ENCODE data around the gene PRKCE. TPM values are rescaled to one million over a fixed set of nuclear protein-coding genes. Genes with fewer than 3 reads are reported as not detected.

PRKCE gene
- total RNA-seq, 1 experiment from 2014 or later = 14.8 TPM

- no peaks in the 10 kb centered on the region for H3K79me2 ChIP-seq (ENCODE audit: insufficient read depth, low read length)
- ATAC-seq = no peak
- no peaks in the 10 kb centered on the region for H3K9me2 ChIP-seq (ENCODE audit: insufficient read depth)
- intact Hi-C loops (cut with micrococcal nuclease) = no loop called here
- DNase-seq (ENCODE audit: low read depth, low spot score) = no peak
- ChIA-PET POLR2A (no interaction called here), RAD21 (ENCODE audit: low non-redundant PET in 1 of 2, low total read pairs in 2 of 2, uncharacterized antibody in 2 of 2, unreplicated experiment in 2 of 2) (no interaction called here), CTCF (no interaction called here)
- no peaks in the 10 kb centered on the region for H3K4me1 ChIP-seq (ENCODE audit: control insufficient read depth in 1 of 2, insufficient read depth in 2 of 2, low read length in 2 of 2)
- no TSS peak for BruUV-seq (replicated peaks)
- H4K20me1 ChIP-seq (ENCODE audit: insufficient read depth) = no peaks in the 10 kb centered on the region
- H3K4me2 ChIP-seq (ENCODE audit: low read length) = no peak overlapping the region
- H3K9me3 ChIP-seq (ENCODE audit: control insufficient read depth in 1 of 2, insufficient read depth in 1 of 2, low read depth in 1 of 2, low read length in 2 of 2) = peaks cover 9 to 13% of the 10 kb centered on the region in 2 experiments; a peak in 2 of 4 replicates
- no peak overlapping the region for H3K27ac ChIP-seq (ENCODE audit: low read depth, low read length)
- H3K4me3 ChIP-seq (replicated peaks in 1 of 2; ENCODE audit: low read depth in 1 of 2, low read length in 2 of 2) = no peak overlapping the region
- H3K36me3 ChIP-seq (ENCODE audit: control insufficient read depth in 1 of 2, insufficient read depth in 2 of 2, low read length in 2 of 2) = no peaks in the 10 kb centered on the region
- no peak for TF ChIP-seq REST (IDR thresholded peaks at IDR 0.05; ENCODE audit: low read depth)
- no peaks in the 10 kb centered on the region for H3K27me3 ChIP-seq (ENCODE audit: insufficient read depth, low read length)
- H2AFZ ChIP-seq (ENCODE audit: low read depth, low read length, poor library complexity, severe bottlenecking) = no peak overlapping the region
- H3K9ac ChIP-seq (ENCODE audit: low read length) = no peak overlapping the region
These were observed 183.4 kb downstream of the PRKCE start for GRCh38 chr2:45834858-45835257.

- ChIA-PET POLR2A (no interaction called here), RAD21 (ENCODE audit: low non-redundant PET in 1 of 2, low total read pairs in 2 of 2, uncharacterized antibody in 2 of 2, unreplicated experiment in 2 of 2) (no interaction called here), CTCF (no interaction called here)
- H3K27me3 ChIP-seq (ENCODE audit: insufficient read depth, low read length) = no peaks in the 10 kb centered on the region
- H3K36me3 ChIP-seq (ENCODE audit: control insufficient read depth in 1 of 2, insufficient read depth in 2 of 2, low read length in 2 of 2) = no peaks in the 10 kb centered on the region
- no TSS peak for BruUV-seq (replicated peaks)
- H3K4me1 ChIP-seq (ENCODE audit: control insufficient read depth in 1 of 2, insufficient read depth in 2 of 2, low read length in 2 of 2) = no peaks in the 10 kb centered on the region
- no peaks in the 10 kb centered on the region for H4K20me1 ChIP-seq (ENCODE audit: insufficient read depth)
- no peak overlapping the region for H3K9ac ChIP-seq (ENCODE audit: low read length)
- H3K27ac ChIP-seq (ENCODE audit: low read depth, low read length) = no peak overlapping the region
- DNase-seq (ENCODE audit: low read depth, low spot score) (no peak), ATAC-seq (no peak)
- H3K79me2 ChIP-seq (ENCODE audit: insufficient read depth, low read length) = no peaks in the 10 kb centered on the region
- no peak overlapping the region for H3K4me2 ChIP-seq (ENCODE audit: low read length)
- H3K4me3 ChIP-seq (replicated peaks in 1 of 2; ENCODE audit: low read depth in 1 of 2, low read length in 2 of 2) = no peak overlapping the region
- no peak overlapping the region for H2AFZ ChIP-seq (ENCODE audit: low read depth, low read length, poor library complexity, severe bottlenecking)
- intact Hi-C loops (cut with micrococcal nuclease) = no loop called here
- peaks cover 0 to under 1% of the 10 kb centered on the region in 2 experiments; a peak in 1 of 4 replicates for H3K9me3 ChIP-seq (ENCODE audit: control insufficient read depth in 1 of 2, insufficient read depth in 1 of 2, low read depth in 1 of 2, low read length in 2 of 2)
- no peaks in the 10 kb centered on the region for H3K9me2 ChIP-seq (ENCODE audit: insufficient read depth)
- TF ChIP-seq TCF7L2 (IDR thresholded peaks at IDR 0.05; ENCODE audit: borderline replicate concordance, extremely low read depth, insufficient read depth, insufficient read length) = no peak
- TF ChIP-seq POLR2AphosphoS5 (IDR thresholded peaks at IDR 0.05; ENCODE audit: low read depth, low read length) = no peak
- TF ChIP-seq REST (IDR thresholded peaks at IDR 0.05; ENCODE audit: low read depth) = no peak
- TF ChIP-seq SP1 (IDR thresholded peaks at IDR 0.05; ENCODE audit: low read depth) = no peak
- TF ChIP-seq POLR2A (IDR thresholded peaks at IDR 0.05; ENCODE audit: borderline replicate concordance, extremely low read depth, insufficient read depth, insufficient read length) = no peak
- no peak for TF ChIP-seq CTCF (IDR thresholded peaks at IDR 0.05 in 2 of 3, conservative IDR thresholded peaks at IDR 0.05 in 1 of 3; ENCODE audit: borderline replicate concordance in 1 of 3, insufficient read depth in 1 of 3, low read depth in 2 of 3, low read length in 2 of 3)
- no peak for TF ChIP-seq ZNF274 (IDR thresholded peaks at IDR 0.05; ENCODE audit: low read depth, low read length)
- no peak for TF ChIP-seq EGR1 (IDR thresholded peaks at IDR 0.05; ENCODE audit: low read depth)
These were observed 184.8 kb downstream of the PRKCE start for GRCh38 chr2:45836316-45836715.
